NOMO-1 treated with dmso at 0.1 percent for 144 hours (cell line): ENCODE measurements around the gene DMKN.
A peak's percentile ranks its signal among the peaks of the same experiment; 100 is the strongest.

Experiments used
- DNase-seq: peaks from one replicate; lab custom pipeline; 2025; ENCODE audit not compliant: unreplicated experiment; lab: John Stamatoyannopoulos, UW

The DMKN gene

GRCh38 chr19:35549879-35550523, 36.6 kb upstream of the DMKN start:
- no peak for DNase-seq

GRCh38 chr19:35549174-35549788, 35.8 kb upstream of the DMKN start:
- DNase-seq: peak; percentile 24

GRCh38 chr19:35546532-35546931, 33.1 kb upstream of the DMKN start:
- no peak for DNase-seq

- no peak for DNase-seq
Observed at GRCh38 chr19:35545855-35546381, 32.5 kb upstream of the DMKN start.

- peak; percentile 73 for DNase-seq
Observed at GRCh38 chr19:35545001-35545854, 31.8 kb upstream of the DMKN start, which contains the start of gene TMEM147. Gene TMEM147 (plus strand): TSS chr19:35545626. CDS start chr19:35545740, 114 bp downstream.

GRCh38 chr19:35544110-35544802, 30.8 kb upstream of the DMKN start:
- no peak for DNase-seq

- no peak for DNase-seq
Observed at GRCh38 chr19:35543280-35544109, 30.0 kb upstream of the DMKN start.

- DNase-seq: no peak
Observed at GRCh38 chr19:35542209-35542608, 28.8 kb upstream of the DMKN start.

- no peak for DNase-seq
Observed at GRCh38 chr19:35540356-35540927, 27.0 kb upstream of the DMKN start.

- DNase-seq: no peak
Observed at GRCh38 chr19:35539850-35540249, 26.4 kb upstream of the DMKN start.

GRCh38 chr19:35539314-35539713, 25.9 kb upstream of the DMKN start:
- no peak for DNase-seq

GRCh38 chr19:35534803-35535480, 21.5 kb upstream of the DMKN start:
- no peak for DNase-seq

- DNase-seq: peak; percentile 30
Observed at GRCh38 chr19:35533822-35534392, 20.5 kb upstream of the DMKN start.

GRCh38 chr19:35533201-35533821, 19.9 kb upstream of the DMKN start, which contains the start of gene GAPDHS:
Gene GAPDHS (plus strand): TSS chr19:35533456. CDS start chr19:35533528, 72 bp downstream.
- DNase-seq: no peak

GRCh38 chr19:35531291-35531690, 17.8 kb upstream of the DMKN start:
- DNase-seq: no peak

- no peak for DNase-seq
Observed at GRCh38 chr19:35529241-35530218, 16.1 kb upstream of the DMKN start.
